Keratinocyte (primary cell): ENCODE data around the gene ATG4D.

Experiments
- EZH2 ChIP-seq: IDR thresholded peaks from one replicate; pipeline ENCODE4 v1.6.1; 2012; ENCODE audit warnings: inconsistent platforms, mild to moderate bottlenecking, low read length, moderate library complexity
- TF ChIP-seq, protein P1 (sequence below), 3 experiments: IDR thresholded peaks in 1 of 3; conservative IDR thresholded peaks in 1 of 3; optimal IDR thresholded peaks in 1 of 3; 2 replicates in 2 of 3; 3 replicates in 1 of 3; pipeline versions ENCODE3 to v1.5.1; 2011; ENCODE audit warnings: low read length in 3 of 3, mild to moderate bottlenecking in 3 of 3, moderate library complexity in 2 of 3, control low read depth in 1 of 3, inconsistent platforms in 1 of 3; ENCODE audit not compliant: insufficient read depth in 2 of 3; ENCODE audit errors: extremely low read depth in 1 of 3

DNA sequence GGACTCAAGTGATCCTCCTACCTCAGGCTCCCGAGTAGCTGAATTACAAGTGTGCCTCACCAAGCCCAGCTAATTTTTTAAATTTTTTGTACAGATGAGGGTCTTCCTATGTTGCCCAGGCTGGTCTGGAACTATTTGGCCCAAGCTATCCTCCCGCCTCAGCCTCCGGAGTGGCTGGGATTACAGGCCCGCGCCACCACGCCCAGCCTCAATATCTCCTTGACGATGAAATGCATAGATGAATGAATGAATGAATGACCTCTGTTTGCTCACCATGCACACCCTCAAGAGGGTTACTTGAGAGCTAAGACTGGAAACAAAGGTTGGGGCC is 58.3 kb downstream of the ATG4D start:
- TF ChIP-seq, protein P1, sequence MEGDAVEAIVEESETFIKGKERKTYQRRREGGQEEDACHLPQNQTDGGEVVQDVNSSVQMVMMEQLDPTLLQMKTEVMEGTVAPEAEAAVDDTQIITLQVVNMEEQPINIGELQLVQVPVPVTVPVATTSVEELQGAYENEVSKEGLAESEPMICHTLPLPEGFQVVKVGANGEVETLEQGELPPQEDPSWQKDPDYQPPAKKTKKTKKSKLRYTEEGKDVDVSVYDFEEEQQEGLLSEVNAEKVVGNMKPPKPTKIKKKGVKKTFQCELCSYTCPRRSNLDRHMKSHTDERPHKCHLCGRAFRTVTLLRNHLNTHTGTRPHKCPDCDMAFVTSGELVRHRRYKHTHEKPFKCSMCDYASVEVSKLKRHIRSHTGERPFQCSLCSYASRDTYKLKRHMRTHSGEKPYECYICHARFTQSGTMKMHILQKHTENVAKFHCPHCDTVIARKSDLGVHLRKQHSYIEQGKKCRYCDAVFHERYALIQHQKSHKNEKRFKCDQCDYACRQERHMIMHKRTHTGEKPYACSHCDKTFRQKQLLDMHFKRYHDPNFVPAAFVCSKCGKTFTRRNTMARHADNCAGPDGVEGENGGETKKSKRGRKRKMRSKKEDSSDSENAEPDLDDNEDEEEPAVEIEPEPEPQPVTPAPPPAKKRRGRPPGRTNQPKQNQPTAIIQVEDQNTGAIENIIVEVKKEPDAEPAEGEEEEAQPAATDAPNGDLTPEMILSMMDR (optimal IDR thresholded peaks at IDR 0.05 in 1 of 3, IDR thresholded peaks at IDR 0.05 in 1 of 3, conservative IDR thresholded peaks at IDR 0.05 in 1 of 3; ENCODE audit: extremely low read depth in 1 of 3, insufficient read depth in 2 of 3, low read length in 3 of 3), result no peak
- TF ChIP-seq EZH2, result no peak
